K562 (cell line): ENCODE results near the gene PSMB4. TPM values are rescaled to one million over a fixed set of nuclear protein-coding genes. Genes with fewer than 3 reads are reported as not detected.
A peak's percentile ranks its signal among the peaks of the same experiment; 100 is the strongest.

Experiments
- ETV6 ChIP-seq, 3 experiments: fragments of 150-350 bp in 1 of 3; sonication (generic) in 1 of 3; formaldehyde crosslinking in 1 of 3; IDR thresholded peaks; 2 replicates each; pipeline versions ENCODE4 v1.6.1 to v1.8.0; 2014 to 2022; ENCODE audit warnings: borderline replicate concordance in 2 of 3, low read depth in 2 of 3, antibody characterized with exemption in 1 of 3, low read length in 1 of 3, mild to moderate bottlenecking in 1 of 3, missing genetic modification reagents in 1 of 3
- GATA2 ChIP-seq: sonication (generic); formaldehyde crosslinking; IDR thresholded peaks from 2 replicates; pipeline ENCODE4 v1.4.0; 2020; ENCODE audit warnings: mild to moderate bottlenecking, missing genetic modification reagents
- HLTF ChIP-seq: fragments of 450-650 bp; IDR thresholded peaks from 2 replicates; pipeline ENCODE4 v1.6.1; 2016
- IRF9 ChIP-seq: fragments of 450-650 bp; IDR thresholded peaks from 2 replicates; pipeline ENCODE4 v1.6.1; 2016; ENCODE audit warnings: missing biosample characterization, missing genetic modification characterization
- KLF1 ChIP-seq: fragments of 450-650 bp; IDR thresholded peaks from 2 replicates; pipeline ENCODE4 v1.6.1; 2016; ENCODE audit warnings: missing genetic modification characterization, missing compliant biosample characterization
- SIRT6 ChIP-seq: IDR thresholded peaks from one replicate; pipeline ENCODE4 v1.6.1; 2012; ENCODE audit warnings: low read depth, mild to moderate bottlenecking, control low read depth, inconsistent platforms, low read length, moderate library complexity
- SMAD2 ChIP-seq: fragments of 150-350 bp; IDR thresholded peaks from 2 replicates; pipeline ENCODE4 v1.6.1; 2014; ENCODE audit warnings: low read depth, mild to moderate bottlenecking, low read length
- TCF3 ChIP-seq: sonication (generic); formaldehyde crosslinking; IDR thresholded peaks from 2 replicates; pipeline ENCODE4 v1.4.0; 2020; ENCODE audit warnings: mild to moderate bottlenecking, missing genetic modification reagents
- ZFX ChIP-seq: sonication (generic); formaldehyde crosslinking; IDR thresholded peaks from 2 replicates; pipeline ENCODE4 v1.8.0; 2022; ENCODE audit warnings: mild to moderate bottlenecking, missing genetic modification reagents, moderate library complexity
- ZNF407 ChIP-seq: fragments of 450-650 bp; IDR thresholded peaks from 2 replicates; pipeline ENCODE4 v1.6.1; 2016; ENCODE audit warnings: low read depth
- polyA plus RNA-seq, 8 experiments: library from polyadenylated mRNA; depleted of rRNA in 4 of 8; stranded (reverse) in 5 of 8; unstranded in 3 of 8; fragments of >200 nt; fragmentation: Nextera tagmentation in 2 of 8; fragmentation: Illumina TruSeq in 1 of 8; extraction: Ambion mirVana in 2 of 8; extraction: Trizol in 1 of 8; gene quantifications; 2 replicates each; pipeline versions ENCODE4 v1.2.1 to v1.2.3, GENCODE V29; 2011 to 2014; ENCODE audit warnings: inconsistent platforms in 1 of 8, missing spikeins in 1 of 8
- total RNA-seq, 7 experiments: library from RNA; depleted of rRNA in 6 of 7; stranded (reverse); fragments of >200 nt in 6 of 7; fragmentation: Illumina TruSeq in 2 of 7; extraction: Trizol in 2 of 7; gene quantifications; 2 replicates each; pipeline versions ENCODE4 v1.2.1 to v1.2.3, GENCODE V29; 2011 to 2021; ENCODE audit warnings: low replicate concordance in 1 of 7
- TF ChIP-seq, protein P1 (sequence below): sonication (generic); formaldehyde crosslinking; IDR thresholded peaks from 2 replicates; pipeline ENCODE4 v1.8.1; 2023; ENCODE audit warnings: mild to moderate bottlenecking, missing genetic modification reagents

Gene PSMB4
- total and polyA plus RNA-seq, 9 of the 15 experiments (the other 6 are each of a cell fraction or from before 2014, with no cell fraction given), result 397 to 674 (median 475) TPM

DNA sequence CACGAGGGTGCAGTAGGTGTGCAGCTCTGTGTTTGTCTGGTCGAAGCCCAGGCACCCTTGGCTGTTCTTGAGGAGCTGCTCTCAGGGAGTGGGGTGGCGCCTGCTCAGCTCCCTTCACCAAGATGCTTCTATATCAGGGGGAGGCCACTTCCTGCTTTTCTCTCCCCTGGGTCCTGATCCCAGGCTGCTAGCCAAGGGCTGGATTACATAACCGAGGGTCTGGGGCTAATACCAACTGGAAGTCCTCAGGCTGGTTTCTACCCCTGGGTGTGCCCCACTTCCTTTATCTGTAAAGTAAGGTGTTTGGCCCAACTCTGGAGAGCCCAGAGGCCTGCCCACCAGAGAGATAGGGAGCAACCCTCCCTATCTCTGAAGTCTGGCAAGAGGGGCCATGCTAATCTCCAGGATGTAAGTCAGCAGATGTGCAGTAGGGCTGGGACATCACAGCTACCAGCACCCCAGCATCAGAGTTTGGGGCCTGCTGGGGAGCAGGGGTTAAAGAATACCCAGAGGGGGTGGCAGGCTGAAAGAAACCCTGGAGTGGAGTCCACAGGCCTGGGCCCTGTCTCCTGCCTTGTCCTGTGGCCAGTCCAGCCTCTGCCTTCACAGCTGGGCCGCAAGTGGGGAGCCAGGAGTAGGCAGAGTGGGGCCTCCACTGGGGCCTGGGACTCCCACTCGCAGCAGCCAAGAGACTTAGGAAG lies 29.0 kb upstream of the PSMB4 start (continued):
- no peak for TF ChIP-seq ZNF407
- no peak for TF ChIP-seq KLF1 (tag)
- no peak for TF ChIP-seq ETV6 (IDR thresholded peaks at IDR 0.05; ENCODE audit: borderline replicate concordance in 1 of 2, low read depth in 2 of 2, low read length in 1 of 2)
- no peak for TF ChIP-seq ETV6 (CRISPR knock-in tag; IDR thresholded peaks at IDR 0.05; ENCODE audit: borderline replicate concordance)
- TF ChIP-seq, protein P1, sequence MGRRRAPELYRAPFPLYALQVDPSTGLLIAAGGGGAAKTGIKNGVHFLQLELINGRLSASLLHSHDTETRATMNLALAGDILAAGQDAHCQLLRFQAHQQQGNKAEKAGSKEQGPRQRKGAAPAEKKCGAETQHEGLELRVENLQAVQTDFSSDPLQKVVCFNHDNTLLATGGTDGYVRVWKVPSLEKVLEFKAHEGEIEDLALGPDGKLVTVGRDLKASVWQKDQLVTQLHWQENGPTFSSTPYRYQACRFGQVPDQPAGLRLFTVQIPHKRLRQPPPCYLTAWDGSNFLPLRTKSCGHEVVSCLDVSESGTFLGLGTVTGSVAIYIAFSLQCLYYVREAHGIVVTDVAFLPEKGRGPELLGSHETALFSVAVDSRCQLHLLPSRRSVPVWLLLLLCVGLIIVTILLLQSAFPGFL (CRISPR knock-in tag), result no peak
- peak; percentile 54 for TF ChIP-seq TCF3 (CRISPR knock-in tag)
- no peak for TF ChIP-seq SMAD2
- no peak for TF ChIP-seq HLTF
- 0 out of 2 replicates have a peak, but pooled peaks have one; percentile 36 for TF ChIP-seq GATA2
- TF ChIP-seq ZFX, result peak; percentile 69
- TF ChIP-seq IRF9 (tag), result no peak
- TF ChIP-seq SIRT6, result no peak
